ENCODE results near the gene TYW5. TPM values are rescaled to one million over a fixed set of nuclear protein-coding genes. Genes with fewer than 3 reads are reported as not detected.
A peak's percentile ranks its signal among the peaks of the same experiment; 100 is the strongest.

Gene TYW5
- total and polyA plus RNA-seq, 2 of the 13 experiments (the other 11 are each of a cell fraction or from before 2014, with no cell fraction given): 8.3 to 14.6 TPM

GRCh38 chr2:199955339-199956061, at the start of gene TYW5, which contains the start of gene MAIP1 (continued):
- TF ChIP-seq HNRNPH1 (optimal IDR thresholded peaks at IDR 0.05; ENCODE audit: low read depth, low read length) (peak; percentile 25), ZNF572 (CRISPR knock-in tag; IDR thresholded peaks at IDR 0.05) (0 out of 2 replicates have a peak, but pooled peaks have one; percentile 58), ZNF550 (CRISPR knock-in tag; IDR thresholded peaks at IDR 0.05; ENCODE audit: borderline replicate concordance) (peak; percentile 82), HHEX (CRISPR knock-in tag; IDR thresholded peaks at IDR 0.05) (no peak; the same call in 1 of the 2 replicates), ZIK1 (CRISPR knock-in tag; IDR thresholded peaks at IDR 0.05; ENCODE audit: borderline replicate concordance, low read depth) (peak; percentile 40), CBX5 (CRISPR knock-in tag; IDR thresholded peaks at IDR 0.05; ENCODE audit: borderline replicate concordance) (peak; percentile 83; the same call in 1 of the 2 replicates), ZNF484 (CRISPR knock-in tag; IDR thresholded peaks at IDR 0.05; ENCODE audit: borderline replicate concordance, low read depth) (0 out of 2 replicates have a peak, but pooled peaks have one; percentile 37), ZNF580 (CRISPR knock-in tag; IDR thresholded peaks at IDR 0.05; ENCODE audit: borderline replicate concordance, low read depth) (peak; percentile 72; the same call in 1 of the 2 replicates), MAFK (conservative IDR thresholded peaks at IDR 0.05 in 1 of 2, IDR thresholded peaks at IDR 0.05 in 1 of 2; ENCODE audit: low read length in 2 of 2) (peak in 1 of 2 experiments; percentile 6; a peak in 1 of 4 replicates), TRAFD1 (CRISPR knock-in tag; IDR thresholded peaks at IDR 0.05; ENCODE audit: borderline replicate concordance) (no peak), ZNF326 (CRISPR knock-in tag; IDR thresholded peaks at IDR 0.05; ENCODE audit: borderline replicate concordance) (no peak), HNF4G (IDR thresholded peaks at IDR 0.05; ENCODE audit: borderline replicate concordance, low read depth, low read length) (peak; percentile 66), HNF4G (CRISPR knock-in tag; IDR thresholded peaks at IDR 0.05; ENCODE audit: borderline replicate concordance, low read depth) (no peak), IRF2 (CRISPR knock-in tag; IDR thresholded peaks at IDR 0.05) (peak; percentile 94; the same call in 1 of the 2 replicates), KLF6 (CRISPR knock-in tag; IDR thresholded peaks at IDR 0.05) (peak; percentile 97), ZXDC (CRISPR knock-in tag; IDR thresholded peaks at IDR 0.05) (peak; percentile 92), ZNF501 (CRISPR knock-in tag; IDR thresholded peaks at IDR 0.05) (peak; percentile 98), ZNF10 (CRISPR knock-in tag; IDR thresholded peaks at IDR 0.05; ENCODE audit: borderline replicate concordance, low read depth) (no peak), SIX1 (CRISPR knock-in tag; IDR thresholded peaks at IDR 0.05; ENCODE audit: borderline replicate concordance) (no peak; the same call in 1 of the 2 replicates), KAT2B (IDR thresholded peaks at IDR 0.05; ENCODE audit: borderline replicate concordance, low read depth, low read length) (no peak), ZBTB8A (CRISPR knock-in tag; IDR thresholded peaks at IDR 0.05; ENCODE audit: borderline replicate concordance, low read depth) (no peak), SNAPC2 (CRISPR knock-in tag; IDR thresholded peaks at IDR 0.05) (peak; percentile 73; the same call in 1 of the 2 replicates)
